Muscle of leg (tissue), 11 donors: ENCODE data around the gene KDR. TPM values are rescaled to one million over a fixed set of nuclear protein-coding genes. Genes with fewer than 3 reads are reported as not detected.

Source experiments
- DNase-seq: peaks from one replicate; pipeline ENCODE4 v3.0.0; 2013
- H3K27ac ChIP-seq: one replicate; pipeline ENCODE4 v1.5.1; 2013; ENCODE audit warnings: mild to moderate bottlenecking, low read length, control low read depth
- H3K27me3 ChIP-seq: one replicate; pipeline ENCODE4 v1.6.1; 2013; ENCODE audit warnings: low read length; ENCODE audit not compliant: control insufficient read depth, insufficient read depth
- H3K36me3 ChIP-seq: one replicate; pipeline ENCODE4 v1.6.1; 2013; ENCODE audit warnings: low read length; ENCODE audit not compliant: control insufficient read depth, insufficient read depth
- H3K4me1 ChIP-seq: one replicate; pipeline ENCODE4 v1.6.1; 2013; ENCODE audit warnings: low read length; ENCODE audit not compliant: control insufficient read depth, insufficient read depth
- H3K4me3 ChIP-seq: one replicate; pipeline ENCODE4 v1.5.1; 2013; ENCODE audit warnings: low read length, control low read depth
- H3K9me3 ChIP-seq: replicated peaks from 2 replicates; pipeline ENCODE4 v1.6.1; 2013; ENCODE audit warnings: low read depth, low read length; ENCODE audit not compliant: control insufficient read depth
- WGBS: methylation state at CpG from one replicate; pipeline ENCODE4 v1.1.5; 2013; ENCODE audit warnings: missing lambda C conversion rate; ENCODE audit not compliant: insufficient coverage; 5-methylcytosine and 5-hydroxymethylcytosine counted together
- polyA plus RNA-seq, 8 donors: library from polyadenylated mRNA; unstranded; fragments of 120-200 nt; gene quantifications; one replicate each; pipeline versions ENCODE4 v1.2.1 to v1.2.3, GENCODE V29; 2013; ENCODE audit warnings: inconsistent platforms in 1 of 8, low replicate concordance in 1 of 8; ENCODE audit not compliant: insufficient read length in 8 of 8, insufficient read depth in 1 of 8
- total RNA-seq: library from RNA; stranded (reverse); fragments of 120-200 nt; gene quantifications from one replicate; pipeline ENCODE4 v1.2.4, GENCODE V29; 2013

Gene KDR
- total and polyA plus RNA-seq, 9 donors = 39.1 to 60.7 (median 48.9) TPM

- no peaks in the 10 kb centered on the region for H3K27me3 ChIP-seq
- WGBS = 65% methylated on average over 3 of the region's 6 CpGs
- no peak overlapping the region for H3K27ac ChIP-seq
- no peaks in the 10 kb centered on the region for H3K36me3 ChIP-seq
- DNase-seq = no peak
- H3K4me3 ChIP-seq = no peak overlapping the region
- peaks cover 11% of the 10 kb centered on the region for H3K4me1 ChIP-seq
- H3K9me3 ChIP-seq = no peaks in the 10 kb centered on the region
Measured at GRCh38 chr4:55086578-55086977, 38.8 kb downstream of the KDR start.

GRCh38 chr4:55083735-55084134 lies 41.7 kb downstream of the KDR start:
- Histone ChIP-seq H3K36me3 (no peaks in the 10 kb centered on the region), H3K4me1 (peaks cover 14% of the 10 kb centered on the region)
- no CpG with 5 or more reads among the region's 4 CpGs for WGBS

GRCh38 chr4:55082756-55083155 lies 42.6 kb downstream of the KDR start:
- Histone ChIP-seq H3K27me3 (no peaks in the 10 kb centered on the region), H3K4me3 (no peak overlapping the region), H3K9me3 (no peaks in the 10 kb centered on the region), H3K27ac (no peak overlapping the region), H3K4me1 (peaks cover 14% of the 10 kb centered on the region), H3K36me3 (no peaks in the 10 kb centered on the region)
- WGBS = no CpG with 5 or more reads among the region's 2 CpGs
- peak; percentile 72 for DNase-seq

More at GRCh38 chr4:55083735-55084134, 41.7 kb downstream of the KDR start:
- Histone ChIP-seq H3K27me3 (no peaks in the 10 kb centered on the region), H3K4me3 (no peak overlapping the region), H3K27ac (no peak overlapping the region), H3K9me3 (no peaks in the 10 kb centered on the region)
- no peak for DNase-seq

- Histone ChIP-seq H3K4me1 (peaks cover 5% of the 10 kb centered on the region), H3K36me3 (no peaks in the 10 kb centered on the region), H3K4me3 (no peak overlapping the region), H3K9me3 (no peaks in the 10 kb centered on the region), H3K27me3 (no peaks in the 10 kb centered on the region), H3K27ac (no peak overlapping the region)
- 61% methylated on average over 5 of the region's 9 CpGs for WGBS
- DNase-seq = no peak
Measured at GRCh38 chr4:55080174-55080865, 45.1 kb downstream of the KDR start.

GRCh38 chr4:55079451-55080173 lies 45.8 kb downstream of the KDR start:
- no peaks in the 10 kb centered on the region for H3K9me3 ChIP-seq
- 66% methylated on average over 13 of the region's 14 CpGs for WGBS

GRCh38 chr4:55078987-55079386 lies 46.4 kb downstream of the KDR start:
- Histone ChIP-seq H3K36me3 (no peaks in the 10 kb centered on the region), H3K27ac (peak overlapping the region; percentile 76), H3K4me1 (peaks cover 5% of the 10 kb centered on the region), H3K27me3 (no peaks in the 10 kb centered on the region), H3K4me3 (no peak overlapping the region), H3K9me3 (no peaks in the 10 kb centered on the region)
- DNase-seq = peak; percentile 89
- 46% methylated on average over 6 of the region's 8 CpGs for WGBS

More at GRCh38 chr4:55079451-55080173, 45.8 kb downstream of the KDR start:
- no peaks in the 10 kb centered on the region for H3K27me3 ChIP-seq
- H3K4me3 ChIP-seq = no peak overlapping the region
- no peaks in the 10 kb centered on the region for H3K36me3 ChIP-seq
- H3K27ac ChIP-seq = peak overlapping the region; percentile 76
- DNase-seq = no peak
- H3K4me1 ChIP-seq = peaks cover 5% of the 10 kb centered on the region

- Histone ChIP-seq H3K36me3 (no peaks in the 10 kb centered on the region), H3K4me1 (peaks cover 4% of the 10 kb centered on the region), H3K27me3 (no peaks in the 10 kb centered on the region), H3K9me3 (no peaks in the 10 kb centered on the region), H3K4me3 (no peak overlapping the region), H3K27ac (no peak overlapping the region)
- no peak for DNase-seq
- 100% methylated on average over 1 of the region's 2 CpGs for WGBS
Measured at GRCh38 chr4:55077577-55077976, 47.8 kb downstream of the KDR start.

GRCh38 chr4:55075823-55076716 lies 49.3 kb downstream of the KDR start:
- WGBS = no CpG with 5 or more reads among the region's 5 CpGs
- H3K36me3 ChIP-seq = no peaks in the 10 kb centered on the region
- no peaks in the 10 kb centered on the region for H3K9me3 ChIP-seq
- no peak overlapping the region for H3K27ac ChIP-seq
- H3K4me3 ChIP-seq = no peak overlapping the region
- DNase-seq = no peak
- peaks cover 4% of the 10 kb centered on the region for H3K4me1 ChIP-seq
- no peaks in the 10 kb centered on the region for H3K27me3 ChIP-seq

- DNase-seq = no peak
- Histone ChIP-seq H3K27me3 (no peaks in the 10 kb centered on the region), H3K9me3 (no peaks in the 10 kb centered on the region), H3K36me3 (no peaks in the 10 kb centered on the region), H3K4me3 (no peak overlapping the region), H3K27ac (no peak overlapping the region), H3K4me1 (peaks cover 4% of the 10 kb centered on the region)
- 70% methylated on average over 1 of the region's 3 CpGs for WGBS
Measured at GRCh38 chr4:55075376-55075775, 50.0 kb downstream of the KDR start.

- H3K9me3 ChIP-seq = no peaks in the 10 kb centered on the region
- no peaks in the 10 kb centered on the region for H3K36me3 ChIP-seq
- no peak overlapping the region for H3K4me3 ChIP-seq
- no CpG with 5 or more reads among the region's 5 CpGs for WGBS
- no peaks in the 10 kb centered on the region for H3K27me3 ChIP-seq
- no peak overlapping the region for H3K27ac ChIP-seq
- no peak for DNase-seq
- peaks cover 3% of the 10 kb centered on the region for H3K4me1 ChIP-seq
Measured at GRCh38 chr4:55074386-55074785, 51.0 kb downstream of the KDR start.
